Uterus (tissue), 4 donors: ENCODE data around the gene PPP1CB. TPM values are rescaled to one million over a fixed set of nuclear protein-coding genes. Genes with fewer than 3 reads are reported as not detected.
A peak's percentile ranks its signal among the peaks of the same experiment; 100 is the strongest.
"Not testable (repeated sequence)": the region's sequence is repeated elsewhere in the genome, so short reads cannot be mapped to it uniquely, and the experiment has no call there.

Experiments
- DNase-seq, 2 donors: peaks; one replicate each; pipeline ENCODE4 v3.0.0-alpha.2; 2019 to 2020
- H3K27ac ChIP-seq, 2 donors: fragments of 200-600 bp; sonication (generic); 1 replicate in 1 of 2; 2 replicates in 1 of 2; pipeline ENCODE4 v1.5.1; 2016 to 2018
- H3K27me3 ChIP-seq, 2 donors: fragments of 200-600 bp; sonication (generic); one replicate each; pipeline ENCODE4 v1.5.1; 2018 to 2019; ENCODE audit warnings: control low read depth in 1 of 2
- H3K36me3 ChIP-seq, 2 donors: fragments of 200-600 bp; sonication (generic); one replicate each; pipeline ENCODE4 v1.5.1; 2019; ENCODE audit warnings: control low read depth in 1 of 2
- H3K4me1 ChIP-seq, 2 donors: fragments of 200-600 bp; sonication (generic); one replicate each; pipeline ENCODE4 v1.5.1; 2018 to 2019; ENCODE audit warnings: control low read depth in 1 of 2
- H3K4me3 ChIP-seq, 2 donors: fragments of 200-600 bp; sonication (generic); 1 replicate in 1 of 2; 2 replicates in 1 of 2; pipeline ENCODE4 v1.5.1; 2018 to 2019; ENCODE audit warnings: mild to moderate bottlenecking in 1 of 2
- H3K9me3 ChIP-seq, 2 donors: fragments of 200-600 bp; sonication (generic); one replicate each; pipeline ENCODE4 v1.5.1; 2019; ENCODE audit warnings: control low read depth in 1 of 2
- POLR2A ChIP-seq, 2 donors: fragments of 450-650 bp; IDR thresholded peaks; one replicate each; pipeline ENCODE4 v1.6.1; 2016; ENCODE audit warnings: antibody characterized with exemption in 2 of 2, mild to moderate bottlenecking in 1 of 2, moderate library complexity in 1 of 2
- intact Hi-C: fragments of 100-400 bp; cut with DNase I; formaldehyde crosslinking; loops from one replicate; pipeline ENCODE4 v1.15.1; 2023; ENCODE audit warnings: low total_unique reads
- total RNA-seq, 4 donors: library from RNA; depleted of rRNA in 3 of 4; stranded (reverse); fragments of >200 nt in 3 of 4; gene quantifications; one replicate each; pipeline versions ENCODE4 v1.1.0 to v1.2.4, GENCODE V29; 2014 to 2023
- TF ChIP-seq, protein P1 (sequence below), 4 experiments: fragments of 200-600 bp in 2 of 4; fragments of 450-650 bp in 2 of 4; sonication (generic) in 2 of 4; IDR thresholded peaks; one replicate each; pipeline ENCODE4 v1.5.1; 2016 to 2019; ENCODE audit warnings: antibody characterized with exemption in 4 of 4, mild to moderate bottlenecking in 2 of 4, moderate library complexity in 1 of 4
- donor health status: DM: yes; HTN: yes; CAD: no.

The PPP1CB gene
- total RNA-seq, 4 donors from 2014 or later = 366 to 610 (median 470) TPM

- H3K9me3 ChIP-seq = no peaks in the 10 kb centered on the region
- no peak overlapping the region for H3K4me3 ChIP-seq
- H3K4me1 ChIP-seq = peaks cover 0 to 10% of the 10 kb centered on the region in 2 donors
- no peaks in the 10 kb centered on the region for H3K36me3 ChIP-seq
- no peak for DNase-seq
- intact Hi-C loops = no loop called here
- no peaks in the 10 kb centered on the region for H3K27me3 ChIP-seq
- H3K27ac ChIP-seq = peak overlapping the region; percentile 28 to 60
- no peak for TF ChIP-seq POLR2A (IDR thresholded peaks at IDR 0.05)
- TF ChIP-seq, protein P1, sequence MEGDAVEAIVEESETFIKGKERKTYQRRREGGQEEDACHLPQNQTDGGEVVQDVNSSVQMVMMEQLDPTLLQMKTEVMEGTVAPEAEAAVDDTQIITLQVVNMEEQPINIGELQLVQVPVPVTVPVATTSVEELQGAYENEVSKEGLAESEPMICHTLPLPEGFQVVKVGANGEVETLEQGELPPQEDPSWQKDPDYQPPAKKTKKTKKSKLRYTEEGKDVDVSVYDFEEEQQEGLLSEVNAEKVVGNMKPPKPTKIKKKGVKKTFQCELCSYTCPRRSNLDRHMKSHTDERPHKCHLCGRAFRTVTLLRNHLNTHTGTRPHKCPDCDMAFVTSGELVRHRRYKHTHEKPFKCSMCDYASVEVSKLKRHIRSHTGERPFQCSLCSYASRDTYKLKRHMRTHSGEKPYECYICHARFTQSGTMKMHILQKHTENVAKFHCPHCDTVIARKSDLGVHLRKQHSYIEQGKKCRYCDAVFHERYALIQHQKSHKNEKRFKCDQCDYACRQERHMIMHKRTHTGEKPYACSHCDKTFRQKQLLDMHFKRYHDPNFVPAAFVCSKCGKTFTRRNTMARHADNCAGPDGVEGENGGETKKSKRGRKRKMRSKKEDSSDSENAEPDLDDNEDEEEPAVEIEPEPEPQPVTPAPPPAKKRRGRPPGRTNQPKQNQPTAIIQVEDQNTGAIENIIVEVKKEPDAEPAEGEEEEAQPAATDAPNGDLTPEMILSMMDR (IDR thresholded peaks at IDR 0.05) = no peak
Observed at GRCh38 chr2:28729698-28730097, 21.9 kb upstream of the PPP1CB start.

- intact Hi-C loops = no loop called here
- Histone ChIP-seq H3K27me3 (no peaks in the 10 kb centered on the region), H3K27ac (peak overlapping the region in 1 of 2 donors; percentile 60), H3K4me1 (peaks cover 0 to 10% of the 10 kb centered on the region in 2 donors), H3K4me3 (no peak overlapping the region), H3K36me3 (no peaks in the 10 kb centered on the region), H3K9me3 (no peaks in the 10 kb centered on the region)
- no peak for TF ChIP-seq POLR2A (IDR thresholded peaks at IDR 0.05)
- no peak for DNase-seq
Observed at GRCh38 chr2:28730641-28731146, 20.9 kb upstream of the PPP1CB start.

DNA sequence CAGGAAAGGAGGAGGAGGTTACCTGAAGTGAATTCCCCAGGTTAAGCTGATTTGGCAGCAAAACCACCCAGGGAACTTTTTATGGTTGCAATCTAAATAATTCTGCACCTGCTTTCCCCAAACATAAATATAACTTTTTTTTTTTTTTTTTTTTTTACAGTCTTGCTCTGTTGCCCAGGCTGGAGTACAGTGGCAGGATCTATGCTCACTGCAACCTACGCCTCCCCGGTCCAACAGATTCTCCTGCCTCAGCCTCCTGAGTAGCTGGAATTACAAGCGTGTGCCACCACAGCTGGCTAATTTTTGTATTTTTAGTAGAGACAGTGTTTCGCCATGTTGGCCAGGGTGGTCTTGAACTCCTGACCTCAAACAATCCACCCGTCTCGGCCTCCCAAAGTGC is 16.1 kb upstream of the PPP1CB start:
- Histone ChIP-seq H3K4me1 (no peaks in the 10 kb centered on the region), H3K4me3 (no peak overlapping the region), H3K27ac (peak overlapping the region; percentile 56 to 60), H3K9me3 (no peaks in the 10 kb centered on the region), H3K36me3 (no peaks in the 10 kb centered on the region), H3K27me3 (no peaks in the 10 kb centered on the region)
- no peak for DNase-seq
- no peak for TF ChIP-seq POLR2A (IDR thresholded peaks at IDR 0.05)
- TF ChIP-seq, protein P1 (IDR thresholded peaks at IDR 0.05) = no peak
- intact Hi-C loops = no loop called here

DNA sequence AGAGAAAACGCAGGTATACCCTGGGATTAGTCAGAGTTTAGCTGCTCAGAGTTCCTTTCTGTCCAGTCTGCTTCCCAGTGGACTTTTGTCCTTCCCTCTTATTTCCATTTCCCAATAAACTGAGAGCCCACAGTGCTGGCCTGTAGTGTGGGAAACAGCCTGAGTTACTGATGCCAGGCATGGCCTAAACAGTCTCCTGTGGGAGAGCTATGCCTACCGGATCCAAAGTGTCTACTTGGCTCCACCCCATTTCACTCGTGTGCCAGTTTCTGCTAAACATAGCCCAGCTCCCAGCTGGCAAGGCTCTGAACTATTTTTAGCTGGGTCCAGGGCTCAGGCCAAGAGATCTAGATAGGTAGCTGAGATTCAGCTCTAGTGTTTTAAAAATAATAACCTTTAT is 15.6 kb upstream of the PPP1CB start:
- peak overlapping the region; percentile 56 to 60 for H3K27ac ChIP-seq
- H3K27me3 ChIP-seq = no peaks in the 10 kb centered on the region
- intact Hi-C loops = no loop called here
- no peaks in the 10 kb centered on the region for H3K4me1 ChIP-seq
- TF ChIP-seq, protein P1 (IDR thresholded peaks at IDR 0.05) = no peak
- TF ChIP-seq POLR2A (IDR thresholded peaks at IDR 0.05) = no peak
- peak; percentile 64 to 73 for DNase-seq
- no peaks in the 10 kb centered on the region for H3K9me3 ChIP-seq
- H3K36me3 ChIP-seq = no peaks in the 10 kb centered on the region
- H3K4me3 ChIP-seq = no peak overlapping the region

DNA sequence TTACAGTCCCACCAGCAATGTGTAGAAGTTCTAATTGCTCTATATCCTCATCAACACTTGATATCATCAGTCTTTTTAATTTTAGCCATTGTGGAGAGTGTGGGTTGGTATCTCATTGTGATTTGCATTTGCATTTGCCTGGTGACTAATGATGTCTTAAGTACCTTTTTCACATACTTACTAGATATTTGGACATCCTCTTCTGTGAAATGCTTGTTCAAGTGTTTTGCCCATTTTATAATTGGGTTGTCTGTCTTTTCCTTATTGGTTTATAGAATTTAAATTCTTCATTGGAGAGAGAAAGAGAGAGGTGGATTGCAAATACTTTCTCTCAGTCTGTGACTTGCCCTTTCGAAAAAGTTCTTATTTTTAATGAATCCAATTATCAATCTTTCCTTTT is 14.0 kb upstream of the PPP1CB start:
- Histone ChIP-seq H3K36me3 (no peaks in the 10 kb centered on the region), H3K27ac (no peak overlapping the region), H3K9me3 (no peaks in the 10 kb centered on the region), H3K4me3 (no peak overlapping the region), H3K27me3 (no peaks in the 10 kb centered on the region), H3K4me1 (no peaks in the 10 kb centered on the region)
- TF ChIP-seq, protein P1 (IDR thresholded peaks at IDR 0.05) = no peak
- TF ChIP-seq POLR2A (IDR thresholded peaks at IDR 0.05) = no peak
- intact Hi-C loops = no loop called here
- DNase-seq = no peak

DNA sequence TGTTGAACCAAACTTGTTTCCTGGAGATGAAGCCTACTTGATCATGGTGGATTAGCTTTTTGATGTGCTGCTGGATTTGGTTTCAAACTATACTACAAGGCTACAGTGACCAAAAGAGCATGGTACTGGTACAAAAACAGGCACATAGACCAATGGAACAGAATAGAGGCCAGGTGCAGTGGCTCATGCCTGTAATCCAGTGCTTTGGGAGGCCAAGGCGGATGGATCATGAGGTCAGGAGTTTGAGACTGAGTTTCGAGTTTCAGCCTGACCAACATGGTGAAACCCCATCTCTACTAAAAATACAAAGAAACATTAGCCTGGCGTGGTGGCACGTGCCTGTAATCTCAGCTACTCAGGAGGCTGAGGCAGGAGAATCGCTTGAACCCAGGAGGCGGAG is 9.0 kb upstream of the PPP1CB start:
- intact Hi-C loops, H3K27me3 ChIP-seq, H3K9me3 ChIP-seq, H3K36me3 ChIP-seq, H3K27ac ChIP-seq, H3K4me3 ChIP-seq, DNase-seq, H3K4me1 ChIP-seq: not testable (repeated sequence)
